B cell (primary cell): Measurements from ENCODE around the gene RAB3C.

Experiments
- EZH2 ChIP-seq: IDR thresholded peaks from 2 replicates; pipeline ENCODE4 v1.6.1; 2012; ENCODE audit warnings: borderline replicate concordance, low read depth, mild to moderate bottlenecking, moderate library complexity, low read length; ENCODE audit not compliant: insufficient read depth, poor library complexity, severe bottlenecking
- TF ChIP-seq, protein P1 (sequence below): fragments of 200-600 bp; IDR thresholded peaks from one replicate; pipeline ENCODE4 v1.8.0; 2022; ENCODE audit warnings: antibody characterized with exemption, mild to moderate bottlenecking

GRCh38 chr5:58795327-58795726 is 212.5 kb downstream of the RAB3C start:
- TF ChIP-seq, protein P1, sequence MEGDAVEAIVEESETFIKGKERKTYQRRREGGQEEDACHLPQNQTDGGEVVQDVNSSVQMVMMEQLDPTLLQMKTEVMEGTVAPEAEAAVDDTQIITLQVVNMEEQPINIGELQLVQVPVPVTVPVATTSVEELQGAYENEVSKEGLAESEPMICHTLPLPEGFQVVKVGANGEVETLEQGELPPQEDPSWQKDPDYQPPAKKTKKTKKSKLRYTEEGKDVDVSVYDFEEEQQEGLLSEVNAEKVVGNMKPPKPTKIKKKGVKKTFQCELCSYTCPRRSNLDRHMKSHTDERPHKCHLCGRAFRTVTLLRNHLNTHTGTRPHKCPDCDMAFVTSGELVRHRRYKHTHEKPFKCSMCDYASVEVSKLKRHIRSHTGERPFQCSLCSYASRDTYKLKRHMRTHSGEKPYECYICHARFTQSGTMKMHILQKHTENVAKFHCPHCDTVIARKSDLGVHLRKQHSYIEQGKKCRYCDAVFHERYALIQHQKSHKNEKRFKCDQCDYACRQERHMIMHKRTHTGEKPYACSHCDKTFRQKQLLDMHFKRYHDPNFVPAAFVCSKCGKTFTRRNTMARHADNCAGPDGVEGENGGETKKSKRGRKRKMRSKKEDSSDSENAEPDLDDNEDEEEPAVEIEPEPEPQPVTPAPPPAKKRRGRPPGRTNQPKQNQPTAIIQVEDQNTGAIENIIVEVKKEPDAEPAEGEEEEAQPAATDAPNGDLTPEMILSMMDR, result no peak
- TF ChIP-seq EZH2, result no peak
